HUES64 (cell line): Measurements from ENCODE around the gene PCYT2.

ENCODE experiments used
- H3K27ac ChIP-seq: 2 replicates; pipeline ENCODE4 v1.7.0; 2013; ENCODE audit warnings: low read depth, low read length, inconsistent platforms
- H3K27me3 ChIP-seq: 2 replicates; pipeline ENCODE4 v1.6.1; 2013; ENCODE audit warnings: mild to moderate bottlenecking, low read length; ENCODE audit not compliant: insufficient read depth
- H3K36me3 ChIP-seq: 2 replicates; pipeline ENCODE4 v1.6.1; 2013; ENCODE audit warnings: mild to moderate bottlenecking, low read length; ENCODE audit not compliant: insufficient read depth
- H3K4me1 ChIP-seq: 2 replicates; pipeline ENCODE4 v1.6.1; 2013; ENCODE audit warnings: mild to moderate bottlenecking, low read length, moderate library complexity; ENCODE audit not compliant: insufficient read depth
- H3K4me3 ChIP-seq: 2 replicates; pipeline ENCODE4 v1.5.1; 2013; ENCODE audit warnings: mild to moderate bottlenecking, low read length, moderate library complexity
- H3K9ac ChIP-seq: 2 replicates; pipeline ENCODE4 v1.6.1; 2013; ENCODE audit warnings: mild to moderate bottlenecking, low read depth, low read length
- H3K9me3 ChIP-seq: 2 replicates; pipeline ENCODE4 v1.6.1; 2013; ENCODE audit warnings: low read depth, low read length; ENCODE audit not compliant: insufficient read depth
- WGBS: fragments of 150-250, 120-280 bp; methylation state at CpG from one replicate; pipeline ENCODE4 v1.1.7; 2013; ENCODE audit warnings: missing lambda C conversion rate; 5-methylcytosine and 5-hydroxymethylcytosine counted together

PCYT2 gene

GRCh38 chr17:81916234-81917001, 5.2 kb upstream of the PCYT2 start:
- peaks cover 6% of the 10 kb centered on the region; the same call in 1 of the 2 replicates for H3K4me1 ChIP-seq
- no peaks in the 10 kb centered on the region for H3K27me3 ChIP-seq
- 84% methylated on average over 21 of the region's 21 CpGs for WGBS
- peak overlapping the region; percentile 87 for H3K4me3 ChIP-seq
- H3K9me3 ChIP-seq, result no peaks in the 10 kb centered on the region
- H3K27ac ChIP-seq, result no peak overlapping the region
- peaks cover 59% of the 10 kb centered on the region for H3K36me3 ChIP-seq
- H3K9ac ChIP-seq, result 0 out of 2 replicates have a peak overlapping the region, but pooled peaks have one; percentile 81

DNA sequence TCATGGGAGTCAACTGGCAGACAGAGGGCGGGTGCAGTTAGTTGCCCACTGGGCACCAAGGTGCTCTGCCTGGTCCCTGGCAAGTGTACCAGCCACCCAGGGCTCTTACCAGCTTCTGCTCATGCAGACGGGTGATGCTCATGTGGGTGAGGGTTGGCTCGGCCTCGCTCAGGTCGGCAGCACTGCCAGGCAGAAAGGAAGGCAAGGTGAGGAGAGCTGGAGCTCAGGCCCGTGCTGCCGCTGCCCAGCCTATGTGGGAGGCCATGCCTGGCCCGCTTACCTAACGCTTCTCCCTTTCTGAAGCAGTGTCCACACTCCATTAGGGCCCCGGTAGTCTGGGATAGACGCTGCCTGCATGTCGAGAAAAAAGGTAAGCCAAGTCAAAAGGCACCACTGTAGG, 4.1 kb upstream of the PCYT2 start:
- Histone ChIP-seq H3K27ac (no peak overlapping the region), H3K4me1 (peaks cover 6% of the 10 kb centered on the region; the same call in 1 of the 2 replicates), H3K27me3 (peaks cover 3% of the 10 kb centered on the region), H3K4me3 (no peak overlapping the region), H3K36me3 (peaks cover 49% of the 10 kb centered on the region), H3K9me3 (no peaks in the 10 kb centered on the region), H3K9ac (no peak overlapping the region)
- 95% methylated on average over 12 of the region's 12 CpGs for WGBS

DNA sequence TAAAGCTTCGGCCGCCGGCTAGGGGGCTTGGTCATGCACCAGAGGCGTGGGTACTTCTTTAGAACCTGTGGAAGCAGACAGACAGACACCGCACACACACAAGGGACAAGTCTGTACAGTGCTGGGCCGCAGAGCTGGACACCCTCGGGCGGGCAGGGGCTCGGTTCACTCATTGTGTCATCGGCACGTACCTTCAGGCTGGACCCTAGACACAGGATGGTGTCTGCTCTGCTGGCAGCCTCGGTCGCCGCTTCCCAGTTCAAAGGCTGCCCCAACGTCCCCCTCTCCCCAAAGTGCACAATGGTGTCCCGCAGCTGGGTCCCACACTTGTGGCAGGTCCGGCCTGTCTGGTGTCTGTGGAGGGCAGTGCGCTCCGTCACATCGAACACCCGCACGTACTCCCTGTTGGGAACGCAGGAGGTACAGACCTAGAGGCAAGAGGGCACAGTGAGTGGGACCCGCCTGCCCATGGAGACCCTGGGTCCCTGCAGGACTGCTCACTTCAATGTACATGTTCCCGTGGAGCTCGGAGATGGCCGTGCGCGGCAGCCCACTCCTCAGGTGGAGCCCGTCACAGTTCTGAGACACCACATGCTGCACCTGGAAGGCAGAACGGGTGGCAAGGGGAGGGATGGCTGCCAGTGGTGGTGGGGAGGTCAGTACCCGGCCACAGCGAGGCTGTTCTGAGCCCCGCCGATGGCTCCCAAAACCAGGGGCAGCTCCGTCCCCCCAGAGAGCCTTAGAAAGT, 3.1 kb upstream of the PCYT2 start:
- Histone ChIP-seq H3K9ac (no peak overlapping the region), H3K4me3 (no peak overlapping the region), H3K4me1 (peaks cover 6% of the 10 kb centered on the region; the same call in 1 of the 2 replicates), H3K9me3 (no peaks in the 10 kb centered on the region), H3K27ac (no peak overlapping the region), H3K36me3 (peaks cover 38% of the 10 kb centered on the region), H3K27me3 (peaks cover 10% of the 10 kb centered on the region)
- WGBS, result 96% methylated on average over 36 of the region's 36 CpGs

DNA sequence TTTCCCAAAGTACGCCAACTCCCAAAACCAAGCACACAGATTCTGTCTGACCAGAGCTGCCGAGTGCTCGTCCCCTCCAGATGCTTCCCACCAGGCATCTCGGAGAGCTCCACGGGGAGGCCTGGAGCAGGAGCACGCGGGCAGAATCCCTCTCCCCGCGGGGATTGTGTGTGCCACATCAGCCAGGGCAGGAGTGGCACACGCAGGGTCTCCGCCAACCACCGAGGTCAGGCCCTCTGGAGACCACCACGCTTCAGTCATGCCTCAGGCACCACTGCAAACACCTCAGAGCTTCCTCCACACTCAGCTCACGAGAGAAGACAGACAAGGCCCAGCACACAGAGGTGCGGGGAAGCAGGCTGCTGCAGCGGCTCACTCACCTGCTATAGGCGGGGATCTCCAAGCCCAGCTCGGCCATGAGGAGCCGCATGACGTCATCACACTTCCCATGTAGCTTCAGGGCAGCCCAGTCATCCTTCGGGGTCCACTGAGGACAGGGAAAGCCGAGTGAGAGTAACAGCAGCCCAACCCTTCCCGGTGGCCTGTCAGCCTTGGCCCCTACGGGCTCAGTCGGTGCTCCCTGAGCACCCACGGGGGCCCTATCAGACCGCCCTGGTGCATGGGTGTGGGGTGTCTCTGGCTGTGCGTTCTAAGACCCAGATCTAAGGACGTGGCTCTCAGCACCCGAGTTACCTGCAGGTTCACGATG, 2.3 kb upstream of the PCYT2 start:
- peaks cover 36% of the 10 kb centered on the region for H3K36me3 ChIP-seq
- H3K4me1 ChIP-seq, result peaks cover 6% of the 10 kb centered on the region; the same call in 1 of the 2 replicates
- 95% methylated on average over 31 of the region's 31 CpGs for WGBS
- H3K9ac ChIP-seq, result no peak overlapping the region
- H3K27ac ChIP-seq, result no peak overlapping the region
- H3K27me3 ChIP-seq, result peaks cover 10% of the 10 kb centered on the region
- H3K9me3 ChIP-seq, result no peaks in the 10 kb centered on the region
- no peak overlapping the region for H3K4me3 ChIP-seq

DNA sequence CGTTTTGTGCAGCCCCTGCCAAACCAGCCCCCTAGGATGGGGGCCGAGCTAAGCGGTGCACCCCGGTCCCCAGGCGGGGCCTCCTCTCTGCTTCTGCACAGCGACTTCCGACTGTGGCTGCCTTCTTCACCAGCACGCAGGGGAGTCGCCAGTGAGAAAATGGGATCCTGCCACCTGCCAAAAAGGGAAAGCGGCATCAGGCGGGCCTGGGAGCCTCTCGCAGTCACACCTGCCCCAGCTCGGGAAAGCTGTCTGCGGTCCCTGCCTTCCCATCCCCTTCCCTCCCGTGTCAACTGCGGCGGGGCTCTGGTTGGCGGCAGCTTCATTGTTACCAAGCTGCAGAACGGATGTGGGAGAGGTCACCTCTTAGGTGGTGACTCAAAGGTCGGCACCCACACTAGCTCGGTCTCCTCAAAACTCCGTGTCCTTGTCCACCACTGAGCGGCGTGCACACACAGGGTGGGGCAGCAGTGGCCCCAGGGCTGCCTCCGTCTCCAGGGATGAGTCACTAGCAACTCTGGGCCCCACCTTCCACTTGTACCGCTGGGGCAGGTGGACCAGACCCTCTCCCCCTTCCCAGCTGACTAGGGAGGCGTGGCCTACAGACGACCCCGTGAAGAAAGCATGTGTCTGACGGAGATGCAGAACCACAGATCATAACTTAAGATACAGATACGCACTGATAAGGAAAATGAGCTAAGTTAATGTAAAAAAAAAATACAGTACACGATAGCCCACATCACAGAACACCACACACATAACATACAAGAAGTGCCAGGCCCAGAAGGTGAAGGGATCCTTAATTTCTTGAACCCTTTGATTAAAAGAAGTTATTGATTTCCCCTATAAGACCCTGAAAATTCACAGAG, 1.5 kb upstream of the PCYT2 start:
- H3K9ac ChIP-seq, result no peak overlapping the region
- peaks cover 6% of the 10 kb centered on the region; the same call in 1 of the 2 replicates for H3K4me1 ChIP-seq
- peaks cover 36% of the 10 kb centered on the region for H3K36me3 ChIP-seq
- no peak overlapping the region for H3K27ac ChIP-seq
- H3K9me3 ChIP-seq, result no peaks in the 10 kb centered on the region
- WGBS, result 93% methylated on average over 31 of the region's 32 CpGs
- peaks cover 10% of the 10 kb centered on the region for H3K27me3 ChIP-seq
- H3K4me3 ChIP-seq, result no peak overlapping the region

GRCh38 chr17:81911969-81912368, 770 bp upstream of the PCYT2 start:
- Histone ChIP-seq H3K27me3 (peaks cover 10% of the 10 kb centered on the region), H3K27ac (peak overlapping the region; percentile 25; the same call in 1 of the 2 replicates), H3K4me1 (peaks cover 3% of the 10 kb centered on the region; the same call in 1 of the 2 replicates), H3K36me3 (peaks cover 36% of the 10 kb centered on the region), H3K9me3 (no peaks in the 10 kb centered on the region), H3K9ac (no peak overlapping the region), H3K4me3 (peak overlapping the region; percentile 41)
- 92% methylated on average over 19 of the region's 19 CpGs for WGBS

GRCh38 chr17:81910840-81911276, 341 bp downstream of the PCYT2 start:
- peaks cover 33% of the 10 kb centered on the region for H3K36me3 ChIP-seq
- peak overlapping the region; percentile 73 for H3K9ac ChIP-seq
- no peaks in the 10 kb centered on the region for H3K9me3 ChIP-seq
- H3K27me3 ChIP-seq, result peaks cover 10% of the 10 kb centered on the region
- no peaks in the 10 kb centered on the region for H3K4me1 ChIP-seq
- peak overlapping the region; percentile 85 for H3K4me3 ChIP-seq
- WGBS, result under 1% methylated on average over 55 of the region's 55 CpGs
- peak overlapping the region; percentile 29; the same call in 1 of the 2 replicates for H3K27ac ChIP-seq

DNA sequence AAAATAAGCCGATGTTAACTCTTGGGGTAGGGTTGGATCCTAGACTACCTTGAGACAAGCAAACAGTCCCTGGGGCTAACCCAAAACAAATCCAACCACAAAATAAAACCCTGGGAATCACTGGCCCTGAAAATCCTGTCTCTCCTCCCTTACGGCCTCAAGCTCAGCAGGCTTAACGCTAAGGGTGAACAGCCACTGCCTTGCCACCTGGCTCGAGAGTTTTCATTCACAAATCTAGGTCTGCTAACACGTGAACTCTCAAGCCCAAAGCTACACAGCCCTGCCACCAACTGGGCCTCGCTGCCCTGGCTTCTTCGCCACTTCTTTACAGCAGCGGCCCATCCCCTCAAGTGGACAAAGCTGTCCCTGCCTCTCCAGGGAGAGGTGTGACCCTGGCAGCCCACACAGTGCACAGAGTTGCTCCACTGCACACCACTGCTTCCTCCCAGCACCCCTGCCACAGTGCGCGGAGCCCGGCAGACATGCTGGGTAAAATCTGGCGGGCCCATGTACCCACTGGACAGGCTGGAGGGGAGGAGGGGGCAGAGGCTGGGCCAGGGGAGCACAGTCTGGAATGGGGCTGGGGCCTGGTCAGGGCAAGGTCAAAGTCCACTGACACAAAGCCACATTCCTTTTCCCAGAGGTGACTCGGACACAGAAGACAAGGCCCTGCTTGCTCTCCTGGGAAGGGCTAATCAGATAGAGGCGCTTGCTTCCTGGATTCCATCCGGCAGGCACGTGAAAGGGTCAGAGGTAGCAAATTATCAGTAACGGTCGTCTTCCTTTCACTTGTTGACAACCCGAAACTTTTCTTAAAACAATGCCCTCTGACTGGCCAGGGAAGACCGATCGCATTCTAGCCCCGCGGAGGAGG, 996 bp downstream of the PCYT2 start:
- H3K4me3 ChIP-seq, result peak overlapping the region; percentile 85
- WGBS, result 50% methylated on average over 23 of the region's 23 CpGs
- H3K4me1 ChIP-seq, result no peaks in the 10 kb centered on the region
- H3K9me3 ChIP-seq, result no peaks in the 10 kb centered on the region
- peaks cover 28% of the 10 kb centered on the region for H3K36me3 ChIP-seq
- peaks cover 10% of the 10 kb centered on the region for H3K27me3 ChIP-seq
- H3K9ac ChIP-seq, result peak overlapping the region; percentile 73
- H3K27ac ChIP-seq, result peak overlapping the region; percentile 29; the same call in 1 of the 2 replicates

- H3K27me3 ChIP-seq, result peaks cover 10% of the 10 kb centered on the region
- no peak overlapping the region for H3K9ac ChIP-seq
- 94% methylated on average over 12 of the region's 12 CpGs for WGBS
- H3K36me3 ChIP-seq, result peaks cover 23% of the 10 kb centered on the region
- no peaks in the 10 kb centered on the region for H3K4me1 ChIP-seq
- no peaks in the 10 kb centered on the region for H3K9me3 ChIP-seq
- H3K27ac ChIP-seq, result no peak overlapping the region
- H3K4me3 ChIP-seq, result no peak overlapping the region
Measured at GRCh38 chr17:81909231-81909630, 2.0 kb downstream of the PCYT2 start.
